PC-9 (cell line): ENCODE results near the gene TRAF2. TPM values are rescaled to one million over a fixed set of nuclear protein-coding genes. Genes with fewer than 3 reads are reported as not detected.

Experiments
- BruUV-seq: library from RNA; stranded (reverse); fragments of 400-500 nt; replicated peaks from 2 replicates; lab custom pipeline; 2021; lab: Mats Ljungman, UMichigan
- CTCF ChIA-PET: fragments of 300-600 bp; sonication (Branson Sonifier 250); formaldehyde crosslinking; loops from one replicate; lab custom pipeline; 2022; ENCODE audit warnings: antibody characterized with exemption; lab: Charles Lee
- POLR2A ChIA-PET: fragments of 300-600 bp; sonication (Branson Sonifier 250); formaldehyde crosslinking; loops from one replicate; lab custom pipeline; 2022; ENCODE audit warnings: antibody characterized with exemption; ENCODE audit not compliant: unreplicated experiment; lab: Charles Lee
- DNase-seq, 2 experiments: peaks; one replicate each; pipeline versions ENCODE4 v3.0.0 to v3.0.0-alpha.2; 2015 to 2022; ENCODE audit warnings: mixed read lengths in 1 of 2
- H2AFZ ChIP-seq: fragments of 200-600 bp; sonication (generic); 2 replicates; pipeline ENCODE4 v1.8.1; 2017; ENCODE audit warnings: antibody characterized with exemption
- H3F3A ChIP-seq: fragments of 200-600 bp; sonication (generic); 2 replicates; pipeline ENCODE4 v1.8.1; 2017; ENCODE audit warnings: antibody characterized with exemption, mild to moderate bottlenecking, low read depth; ENCODE audit not compliant: insufficient read depth
- H3K27ac ChIP-seq: fragments of 200-600 bp; sonication (generic); 2 replicates; pipeline ENCODE4 v1.6.1; 2016; ENCODE audit warnings: mixed run types
- H3K27me3 ChIP-seq: fragments of 200-600 bp; sonication (generic); 2 replicates; pipeline ENCODE4 v1.6.1; 2016; ENCODE audit warnings: low read depth, mixed run types; ENCODE audit not compliant: insufficient read depth
- H3K36me3 ChIP-seq: fragments of 200-600 bp; sonication (generic); 2 replicates; pipeline ENCODE4 v1.6.1; 2016; ENCODE audit warnings: low read depth, mixed run types
- H3K4me1 ChIP-seq: fragments of 200-600 bp; sonication (generic); replicated peaks from 2 replicates; pipeline ENCODE4 v1.6.1; 2016; ENCODE audit warnings: mixed run types; ENCODE audit not compliant: insufficient read depth
- H3K4me2 ChIP-seq: fragments of 200-600 bp; sonication (generic); 2 replicates; pipeline ENCODE4 v1.6.1; 2017; ENCODE audit warnings: mixed run types
- H3K4me3 ChIP-seq: fragments of 200-600 bp; sonication (generic); 2 replicates; pipeline ENCODE4 v1.6.1; 2016; ENCODE audit warnings: mixed run types
- H3K79me2 ChIP-seq: fragments of 200-600 bp; sonication (generic); 2 replicates; pipeline ENCODE4 v1.6.1; 2017; ENCODE audit warnings: low read depth, mixed run types
- H3K9me2 ChIP-seq: fragments of 200-600 bp; sonication (generic); 2 replicates; pipeline ENCODE4 v1.8.1; 2017; ENCODE audit warnings: mild to moderate bottlenecking; ENCODE audit not compliant: insufficient read depth
- H3K9me3 ChIP-seq: fragments of 200-600 bp; sonication (generic); 2 replicates; pipeline ENCODE4 v1.8.1; 2016; ENCODE audit warnings: low read depth; ENCODE audit not compliant: insufficient read depth
- H4K20me1 ChIP-seq: fragments of 200-600 bp; sonication (generic); 2 replicates; pipeline ENCODE4 v1.8.1; 2017; ENCODE audit not compliant: insufficient read depth
- EZH2 ChIP-seq: fragments of 200-600 bp; sonication (generic); IDR thresholded peaks from 2 replicates; pipeline ENCODE4 v1.8.0; 2017; ENCODE audit warnings: antibody characterized with exemption, low read depth
- intact Hi-C: fragments of 100-400 bp; cut with micrococcal nuclease; formaldehyde crosslinking; loops from one replicate; pipeline ENCODE4 v1.10.0; 2022; ENCODE audit not compliant: unreplicated experiment
- total RNA-seq: library from RNA; stranded (reverse); gene quantifications from 2 replicates; pipeline ENCODE4 v1.2.3, GENCODE V29; 2021
- TF ChIP-seq, protein P1 (sequence below): fragments of 200-600 bp; sonication (generic); conservative IDR thresholded peaks from 2 replicates; pipeline ENCODE4 v1.6.1; 2017; ENCODE audit warnings: mixed run types, antibody characterized with exemption, mild to moderate bottlenecking, moderate library complexity

The TRAF2 gene
- total RNA-seq, 1 experiment from 2014 or later = 42.7 TPM

DNA sequence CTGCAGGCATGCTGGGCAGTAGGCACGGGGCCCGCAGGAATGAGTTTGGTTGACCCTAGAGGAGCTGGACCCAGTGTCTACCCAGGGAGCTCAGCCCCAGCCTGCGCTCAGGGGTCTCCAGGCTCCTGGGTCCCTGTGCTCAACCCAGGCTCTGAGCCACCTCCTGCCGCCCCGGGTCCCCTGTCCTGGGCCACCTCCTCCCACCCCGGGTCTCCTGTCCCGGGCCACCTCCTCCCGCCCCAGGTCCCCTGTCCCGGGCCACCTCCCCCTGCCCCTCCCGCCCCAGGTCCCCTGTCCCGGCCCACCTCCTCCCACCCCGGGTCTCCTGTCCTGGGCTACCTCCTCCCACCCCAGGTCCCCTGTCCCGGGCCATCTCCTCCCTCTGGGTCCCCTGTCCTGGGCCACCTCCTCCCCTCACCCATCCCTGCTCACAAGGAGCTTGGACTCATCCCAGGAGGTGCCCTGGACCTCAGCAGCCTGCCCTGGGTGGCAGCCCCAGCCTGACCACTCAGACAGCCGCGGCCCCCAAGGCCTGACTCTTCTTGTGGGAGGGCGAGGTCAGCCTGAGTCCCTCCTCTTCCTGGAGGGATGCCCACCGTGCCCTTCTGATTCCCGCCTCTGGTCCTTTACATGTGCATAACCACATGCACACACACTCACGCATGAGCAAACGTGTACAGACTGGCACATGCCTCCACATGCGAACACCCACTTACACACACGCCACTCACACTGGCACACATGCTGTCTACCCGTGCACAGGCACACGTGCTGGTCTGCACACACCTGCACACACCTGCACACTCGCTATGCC, 68.2 kb downstream of the TRAF2 start:
- H4K20me1 ChIP-seq = no peaks in the 10 kb centered on the region
- no peaks in the 10 kb centered on the region for H3K9me2 ChIP-seq
- H3K27ac ChIP-seq = no peak overlapping the region
- no TSS peak for BruUV-seq
- no peak overlapping the region for H2AFZ ChIP-seq
- no peaks in the 10 kb centered on the region for H3K27me3 ChIP-seq
- H3K9me3 ChIP-seq = no peaks in the 10 kb centered on the region
- H3K36me3 ChIP-seq = no peaks in the 10 kb centered on the region
- H3K4me1 ChIP-seq = peaks cover 6% of the 10 kb centered on the region; the same call in 1 of the 2 replicates
- TF ChIP-seq EZH2 = no peak
- TF ChIP-seq, protein P1, sequence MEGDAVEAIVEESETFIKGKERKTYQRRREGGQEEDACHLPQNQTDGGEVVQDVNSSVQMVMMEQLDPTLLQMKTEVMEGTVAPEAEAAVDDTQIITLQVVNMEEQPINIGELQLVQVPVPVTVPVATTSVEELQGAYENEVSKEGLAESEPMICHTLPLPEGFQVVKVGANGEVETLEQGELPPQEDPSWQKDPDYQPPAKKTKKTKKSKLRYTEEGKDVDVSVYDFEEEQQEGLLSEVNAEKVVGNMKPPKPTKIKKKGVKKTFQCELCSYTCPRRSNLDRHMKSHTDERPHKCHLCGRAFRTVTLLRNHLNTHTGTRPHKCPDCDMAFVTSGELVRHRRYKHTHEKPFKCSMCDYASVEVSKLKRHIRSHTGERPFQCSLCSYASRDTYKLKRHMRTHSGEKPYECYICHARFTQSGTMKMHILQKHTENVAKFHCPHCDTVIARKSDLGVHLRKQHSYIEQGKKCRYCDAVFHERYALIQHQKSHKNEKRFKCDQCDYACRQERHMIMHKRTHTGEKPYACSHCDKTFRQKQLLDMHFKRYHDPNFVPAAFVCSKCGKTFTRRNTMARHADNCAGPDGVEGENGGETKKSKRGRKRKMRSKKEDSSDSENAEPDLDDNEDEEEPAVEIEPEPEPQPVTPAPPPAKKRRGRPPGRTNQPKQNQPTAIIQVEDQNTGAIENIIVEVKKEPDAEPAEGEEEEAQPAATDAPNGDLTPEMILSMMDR = no peak
- no peak for DNase-seq
- ChIA-PET CTCF (interaction anchor here (0.6 kb wide), 1 partner anchor 241 kb away, joined by 3 read pairs; no protein-coding TSS in a partner anchor), POLR2A (interaction anchor here (0.6 to 1.0 kb wide), 2 partner anchors 8 to 10 kb away, joined by 3 to 6 read pairs; no protein-coding TSS in a partner anchor)
- H3K79me2 ChIP-seq = no peaks in the 10 kb centered on the region
- H3K4me3 ChIP-seq = no peak overlapping the region
- no peak overlapping the region for H3K4me2 ChIP-seq
- intact Hi-C loops = no loop called here
- H3F3A ChIP-seq = peaks cover 5% of the 10 kb centered on the region; the same call in 1 of the 2 replicates

DNA sequence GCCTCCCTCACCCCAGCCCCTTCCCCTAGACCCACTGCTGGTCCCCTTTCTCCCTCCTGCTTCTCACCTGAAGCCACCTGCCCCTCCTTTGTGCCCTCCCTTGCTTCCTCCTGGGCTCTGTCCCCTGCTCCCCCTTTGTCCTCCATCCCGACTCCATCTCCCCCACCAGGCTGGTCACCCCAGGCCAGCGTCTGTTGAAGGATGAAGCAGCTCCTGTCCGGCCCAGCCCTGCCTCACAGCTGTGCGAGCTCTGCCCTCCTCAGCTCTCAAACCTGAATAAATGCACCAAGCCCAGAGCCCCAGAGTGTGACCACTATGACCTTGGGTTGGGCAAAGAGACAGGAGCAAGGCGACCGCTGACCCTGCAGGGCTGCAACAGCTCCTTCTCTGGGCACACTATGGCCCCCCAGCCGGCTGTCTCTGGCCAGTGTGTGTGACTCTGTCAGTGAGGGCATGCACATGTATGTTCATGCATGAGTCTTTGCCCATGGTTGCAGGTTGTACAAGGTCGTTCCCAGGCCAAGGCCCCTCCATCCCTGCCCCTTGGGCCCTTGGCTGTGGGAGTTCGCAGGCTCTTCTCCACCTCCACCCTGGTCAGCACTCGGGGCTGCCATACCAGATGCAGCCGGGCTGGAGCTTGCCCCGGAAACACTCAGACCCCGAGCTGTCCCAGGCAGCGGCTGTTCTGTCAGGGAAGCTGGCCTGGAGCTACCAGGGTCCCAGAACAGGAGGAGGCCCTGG, 69.1 kb downstream of the TRAF2 start:
- Histone ChIP-seq H4K20me1 (no peaks in the 10 kb centered on the region), H3K36me3 (no peaks in the 10 kb centered on the region), H3F3A (peaks cover 3% of the 10 kb centered on the region; the same call in 1 of the 2 replicates), H3K9me3 (no peaks in the 10 kb centered on the region), H3K4me1 (peaks cover 4% of the 10 kb centered on the region; the same call in 1 of the 2 replicates), H2AFZ (no peak overlapping the region), H3K4me3 (no peak overlapping the region), H3K4me2 (no peak overlapping the region), H3K9me2 (no peaks in the 10 kb centered on the region), H3K27ac (no peak overlapping the region), H3K79me2 (no peaks in the 10 kb centered on the region), H3K27me3 (no peaks in the 10 kb centered on the region)
- ChIA-PET POLR2A (no interaction called here), CTCF (interaction anchor here (0.5 kb wide), 1 partner anchor 83 kb away, joined by 4 read pairs; no protein-coding TSS in a partner anchor)
- BruUV-seq = no TSS peak
- TF ChIP-seq, protein P1 = no peak
- TF ChIP-seq EZH2 = no peak
- DNase-seq = no peak
- intact Hi-C loops = no loop called here

DNA sequence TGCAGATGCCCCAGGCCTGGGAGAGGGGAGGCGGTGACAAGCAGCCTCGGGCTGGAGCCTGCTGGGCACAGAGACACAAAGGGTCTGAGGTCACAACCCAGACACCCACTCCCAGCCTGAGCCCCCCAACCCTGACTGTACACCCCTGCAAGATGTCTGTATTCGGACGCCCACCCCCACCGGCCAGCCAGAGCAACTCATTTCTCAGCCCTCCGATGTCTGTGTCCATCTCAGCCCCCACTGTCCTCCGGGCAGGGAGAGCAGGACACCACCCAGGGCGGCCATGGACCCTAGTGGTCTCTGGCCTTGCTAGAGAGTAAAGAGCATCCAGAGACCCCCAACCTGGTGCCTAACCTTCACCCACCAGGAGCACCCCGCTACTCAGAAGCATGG, 69.6 kb downstream of the TRAF2 start:
- H3K36me3 ChIP-seq = no peaks in the 10 kb centered on the region
- H3K79me2 ChIP-seq = no peaks in the 10 kb centered on the region
- no peaks in the 10 kb centered on the region for H3K9me2 ChIP-seq
- no peaks in the 10 kb centered on the region for H3K27me3 ChIP-seq
- ChIA-PET CTCF (no interaction called here), POLR2A (no interaction called here)
- H2AFZ ChIP-seq = no peak overlapping the region
- H3K4me1 ChIP-seq = no peaks in the 10 kb centered on the region
- H3K4me2 ChIP-seq = no peak overlapping the region
- TF ChIP-seq, protein P1 = no peak
- no peak for TF ChIP-seq EZH2
- intact Hi-C loops = no loop called here
- DNase-seq = no peak
- no peaks in the 10 kb centered on the region for H3F3A ChIP-seq
- no peaks in the 10 kb centered on the region for H3K9me3 ChIP-seq
- no TSS peak for BruUV-seq
- no peak overlapping the region for H3K4me3 ChIP-seq
- no peaks in the 10 kb centered on the region for H4K20me1 ChIP-seq
- no peak overlapping the region for H3K27ac ChIP-seq
